Glutamatergic neuron (in vitro differentiated cells): Measurements from ENCODE around the gene ABTB2. TPM values are rescaled to one million over a fixed set of nuclear protein-coding genes. Genes with fewer than 3 reads are reported as not detected.

Experiments used
- DNase-seq: peaks from one replicate; pipeline ENCODE4 v3.0.0; 2022
- H3K27ac Mint-ChIP-seq: one replicate; pipeline ENCODE4 v1.8.0; 2020; ENCODE audit warnings: mild to moderate bottlenecking, mixed read lengths, inconsistent platforms; ENCODE audit not compliant: unreplicated experiment
- H3K27me3 Mint-ChIP-seq: one replicate; pipeline ENCODE4 v1.8.0; 2020; ENCODE audit warnings: mild to moderate bottlenecking, moderate library complexity, mixed read lengths, inconsistent platforms; ENCODE audit not compliant: unreplicated experiment
- H3K36me3 Mint-ChIP-seq: one replicate; pipeline ENCODE4 v1.8.0; 2020; ENCODE audit warnings: mild to moderate bottlenecking, mixed read lengths, inconsistent platforms; ENCODE audit not compliant: unreplicated experiment
- H3K4me1 Mint-ChIP-seq: one replicate; pipeline ENCODE4 v1.8.0; 2020; ENCODE audit warnings: mild to moderate bottlenecking, low read depth, mixed read lengths, inconsistent platforms; ENCODE audit not compliant: unreplicated experiment
- H3K4me3 Mint-ChIP-seq: one replicate; pipeline ENCODE4 v1.8.0; 2020; ENCODE audit warnings: mild to moderate bottlenecking, mixed read lengths, inconsistent platforms; ENCODE audit not compliant: unreplicated experiment
- H3K9me3 Mint-ChIP-seq: one replicate; pipeline ENCODE4 v1.8.0; 2020; ENCODE audit warnings: mild to moderate bottlenecking, moderate library complexity, mixed read lengths, inconsistent platforms; ENCODE audit not compliant: unreplicated experiment
- CTCF ChIP-seq: fragments of 200-600 bp; sonication (generic); IDR thresholded peaks from one replicate; pipeline ENCODE4 v1.5.0; 2021; ENCODE audit not compliant: partially characterized antibody, unreplicated experiment
- total RNA-seq: library from RNA; stranded (reverse); fragmentation: NEBNext Ultra II Directional; extraction: Animal tissue kit (Norgen Biotek cat#: 25700); gene quantifications from one replicate; pipeline ENCODE4 v1.2.1, GENCODE V29; 2021; ENCODE audit not compliant: unreplicated experiment

Gene ABTB2
- total RNA-seq, 1 donor from 2014 or later = 9.3 TPM

DNA sequence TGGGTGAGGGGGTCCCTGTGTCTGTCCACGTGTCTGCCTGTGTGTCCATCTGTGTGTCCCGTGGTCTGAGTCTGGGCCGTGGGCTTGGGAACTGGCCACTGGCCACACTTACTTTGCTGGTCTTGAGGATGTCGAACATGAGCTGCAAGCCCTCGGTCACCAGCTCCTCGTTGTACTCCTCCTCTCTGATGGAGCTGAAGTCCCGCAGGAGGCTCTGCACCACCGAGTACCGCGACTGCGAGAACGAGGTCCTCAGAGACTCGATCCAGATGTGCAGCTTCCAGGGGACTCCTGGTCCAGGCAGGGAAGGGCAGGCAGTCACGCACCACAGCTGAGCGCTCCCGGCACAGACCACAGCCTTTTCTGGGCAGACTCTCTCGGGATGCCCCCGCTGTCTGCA is 197.0 kb downstream of the ABTB2 start:
- Mint-ChIP-seq H3K4me1 (peaks cover 5% of the 10 kb centered on the region), H3K4me3 (no peak overlapping the region), H3K36me3 (no peaks in the 10 kb centered on the region), H3K9me3 (peaks cover 5% of the 10 kb centered on the region), H3K27ac (no peak overlapping the region), H3K27me3 (peaks cover 9% of the 10 kb centered on the region)
- TF ChIP-seq CTCF = no peak
- DNase-seq = no peak

- H3K27ac Mint-ChIP-seq = no peak overlapping the region
- peaks cover 5% of the 10 kb centered on the region for H3K9me3 Mint-ChIP-seq
- H3K27me3 Mint-ChIP-seq = peaks cover 6% of the 10 kb centered on the region
- no peak overlapping the region for H3K4me3 Mint-ChIP-seq
- no peak for DNase-seq
- TF ChIP-seq CTCF = no peak
- H3K4me1 Mint-ChIP-seq = peaks cover 4% of the 10 kb centered on the region
- H3K36me3 Mint-ChIP-seq = no peaks in the 10 kb centered on the region
Observed at GRCh38 chr11:34160049-34160721, 197.6 kb downstream of the ABTB2 start.

- Mint-ChIP-seq H3K27ac (no peak overlapping the region), H3K4me1 (no peaks in the 10 kb centered on the region), H3K27me3 (peaks cover 6% of the 10 kb centered on the region), H3K36me3 (no peaks in the 10 kb centered on the region), H3K9me3 (peaks cover 5% of the 10 kb centered on the region), H3K4me3 (no peak overlapping the region)
- no peak for TF ChIP-seq CTCF
- no peak for DNase-seq
Observed at GRCh38 chr11:34158661-34159060, 199.1 kb downstream of the ABTB2 start.

DNA sequence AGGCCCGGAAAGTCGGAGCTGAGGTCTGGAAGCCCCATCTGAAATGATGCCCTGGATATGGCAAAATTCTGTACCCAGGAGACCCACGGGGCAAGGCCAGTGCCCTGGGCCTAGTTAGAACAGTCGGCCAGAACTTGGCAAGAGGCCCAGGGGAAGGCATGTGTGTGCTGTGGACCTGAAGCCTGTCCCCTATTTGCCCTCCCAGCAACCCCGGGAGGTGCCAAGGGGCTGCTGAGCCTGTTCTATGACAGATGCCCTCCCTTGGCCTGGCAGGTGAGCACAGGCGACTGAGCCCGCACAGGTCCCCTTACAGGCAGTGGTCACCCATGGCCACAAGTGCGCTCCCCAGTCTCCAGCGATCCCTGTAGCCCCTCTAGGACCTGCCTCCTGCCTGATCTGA is 200.6 kb downstream of the ABTB2 start:
- Mint-ChIP-seq H3K9me3 (peaks cover 6% of the 10 kb centered on the region), H3K36me3 (no peaks in the 10 kb centered on the region), H3K4me3 (no peak overlapping the region), H3K4me1 (no peaks in the 10 kb centered on the region), H3K27me3 (peaks cover 8% of the 10 kb centered on the region), H3K27ac (no peak overlapping the region)
- TF ChIP-seq CTCF = no peak
- no peak for DNase-seq

GRCh38 chr11:34155757-34156062 is 202.1 kb downstream of the ABTB2 start:
- H3K4me1 Mint-ChIP-seq = peaks cover 3% of the 10 kb centered on the region
- H3K27me3 Mint-ChIP-seq = peaks cover 11% of the 10 kb centered on the region
- no peak for DNase-seq
- no peak overlapping the region for H3K27ac Mint-ChIP-seq
- no peaks in the 10 kb centered on the region for H3K36me3 Mint-ChIP-seq
- H3K4me3 Mint-ChIP-seq = no peak overlapping the region
- TF ChIP-seq CTCF = no peak
- H3K9me3 Mint-ChIP-seq = peaks cover 6% of the 10 kb centered on the region
